ENCODE results near the gene DCTD.

DNA sequence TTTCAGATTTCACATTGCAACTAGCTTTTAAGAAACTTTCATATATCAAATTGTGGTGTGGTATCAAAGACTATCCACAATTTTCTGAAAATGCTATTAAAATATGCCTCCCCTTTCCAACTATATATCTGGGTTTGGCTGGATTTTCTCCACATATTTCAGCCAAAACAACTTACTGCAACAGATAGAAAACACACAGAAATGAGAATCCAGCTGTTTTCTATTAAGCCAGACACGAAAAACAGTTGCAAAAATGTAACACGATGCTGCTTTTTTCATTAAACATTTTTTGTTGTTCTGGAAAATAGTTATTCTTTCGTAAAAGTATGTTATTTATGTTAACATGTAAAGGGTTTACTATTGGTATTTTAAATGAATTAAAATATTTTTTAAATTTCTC is 33.1 kb downstream of the DCTD start:
- TF ChIP-seq, protein P1, sequence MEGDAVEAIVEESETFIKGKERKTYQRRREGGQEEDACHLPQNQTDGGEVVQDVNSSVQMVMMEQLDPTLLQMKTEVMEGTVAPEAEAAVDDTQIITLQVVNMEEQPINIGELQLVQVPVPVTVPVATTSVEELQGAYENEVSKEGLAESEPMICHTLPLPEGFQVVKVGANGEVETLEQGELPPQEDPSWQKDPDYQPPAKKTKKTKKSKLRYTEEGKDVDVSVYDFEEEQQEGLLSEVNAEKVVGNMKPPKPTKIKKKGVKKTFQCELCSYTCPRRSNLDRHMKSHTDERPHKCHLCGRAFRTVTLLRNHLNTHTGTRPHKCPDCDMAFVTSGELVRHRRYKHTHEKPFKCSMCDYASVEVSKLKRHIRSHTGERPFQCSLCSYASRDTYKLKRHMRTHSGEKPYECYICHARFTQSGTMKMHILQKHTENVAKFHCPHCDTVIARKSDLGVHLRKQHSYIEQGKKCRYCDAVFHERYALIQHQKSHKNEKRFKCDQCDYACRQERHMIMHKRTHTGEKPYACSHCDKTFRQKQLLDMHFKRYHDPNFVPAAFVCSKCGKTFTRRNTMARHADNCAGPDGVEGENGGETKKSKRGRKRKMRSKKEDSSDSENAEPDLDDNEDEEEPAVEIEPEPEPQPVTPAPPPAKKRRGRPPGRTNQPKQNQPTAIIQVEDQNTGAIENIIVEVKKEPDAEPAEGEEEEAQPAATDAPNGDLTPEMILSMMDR (IDR thresholded peaks at IDR 0.05): no peak
- TF ChIP-seq POLR2A (IDR thresholded peaks at IDR 0.05) (no peak), POLR2AphosphoS5 (IDR thresholded peaks at IDR 0.05) (no peak), EP300 (IDR thresholded peaks at IDR 0.05) (no peak)
